Activated CD4-positive, alpha-beta T cell treated with anti-CD3 and anti-CD28 coated beads, Interleukin-2, amount 50 U/mL, for 16 hours (primary cell): ENCODE data around the gene SLC5A10.
"Not testable (repeated sequence)": the region's sequence is repeated elsewhere in the genome, so short reads cannot be mapped to it uniquely, and the experiment has no call there.

Experiments used
- DNase-seq: peaks from one replicate; pipeline ENCODE4 v3.0.0-alpha.2; 2020

The SLC5A10 gene

DNA sequence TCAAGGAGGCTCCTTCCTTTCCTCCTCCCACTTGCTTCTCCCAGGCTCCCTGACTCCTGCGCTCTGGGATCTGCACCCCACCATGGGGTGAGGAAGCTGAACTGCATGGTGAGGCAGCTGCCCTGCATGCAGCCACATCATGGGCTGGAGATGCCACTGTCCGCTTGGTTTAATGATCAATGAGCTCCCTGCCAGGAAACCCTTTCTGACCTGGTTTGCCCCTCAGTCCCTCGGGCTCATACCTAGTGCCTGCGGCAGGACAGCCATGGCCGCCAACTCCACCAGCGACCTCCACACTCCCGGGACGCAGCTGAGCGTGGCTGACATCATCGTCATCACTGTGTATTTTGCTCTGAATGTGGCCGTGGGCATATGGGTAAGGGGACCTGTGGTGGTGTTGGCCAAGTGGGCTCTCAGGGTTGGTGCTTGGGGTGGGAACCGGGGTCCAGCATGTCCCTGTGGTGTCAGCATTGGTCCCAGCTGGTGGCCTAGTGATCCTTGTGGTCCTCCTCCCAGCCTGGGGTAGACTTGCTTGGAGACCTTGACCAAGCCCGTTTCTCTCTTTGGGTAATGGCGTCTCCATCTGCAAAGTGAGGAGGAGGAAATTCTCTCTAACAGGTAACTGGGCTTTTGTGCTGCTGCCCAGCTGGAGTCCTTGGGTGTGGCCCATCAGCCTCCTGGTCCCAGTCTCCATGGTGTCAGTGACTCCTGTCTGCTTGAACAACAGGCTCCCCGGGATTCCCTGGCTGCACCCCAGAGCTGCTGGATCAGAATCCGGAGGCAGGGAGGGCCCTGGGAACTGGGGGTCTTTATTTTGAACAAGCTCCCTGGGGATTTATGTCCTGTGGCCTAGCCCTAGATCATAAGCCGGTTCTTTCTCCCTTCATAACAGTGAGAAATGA is at the start of gene SLC5A10:
TSS of gene SLC5A10 (plus strand) at position 225 of the 902 bp plus-strand sequence. CDS start at position 266, 41 bp downstream.
- no peak for DNase-seq

DNA sequence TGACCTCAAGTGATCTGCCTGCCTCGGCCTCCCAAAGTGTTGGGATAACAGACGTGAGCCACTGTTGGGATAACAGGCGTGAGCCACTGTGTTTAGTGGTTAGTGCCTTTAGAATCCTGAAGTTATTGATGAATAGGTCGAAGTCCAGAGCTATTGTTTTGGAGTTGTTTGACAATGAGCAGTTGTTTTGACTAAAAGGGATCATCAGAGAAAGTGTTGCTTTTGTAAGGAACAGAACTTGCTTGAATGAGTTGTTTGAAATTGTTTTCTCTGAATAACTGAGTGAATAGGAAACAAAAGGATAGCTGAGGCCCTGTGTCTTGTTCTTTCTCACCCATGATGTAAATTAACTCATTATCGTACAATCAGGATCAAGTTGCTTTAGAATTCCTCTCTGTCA is 47.5 kb upstream of the SLC5A10 start:
- DNase-seq = no peak

DNA sequence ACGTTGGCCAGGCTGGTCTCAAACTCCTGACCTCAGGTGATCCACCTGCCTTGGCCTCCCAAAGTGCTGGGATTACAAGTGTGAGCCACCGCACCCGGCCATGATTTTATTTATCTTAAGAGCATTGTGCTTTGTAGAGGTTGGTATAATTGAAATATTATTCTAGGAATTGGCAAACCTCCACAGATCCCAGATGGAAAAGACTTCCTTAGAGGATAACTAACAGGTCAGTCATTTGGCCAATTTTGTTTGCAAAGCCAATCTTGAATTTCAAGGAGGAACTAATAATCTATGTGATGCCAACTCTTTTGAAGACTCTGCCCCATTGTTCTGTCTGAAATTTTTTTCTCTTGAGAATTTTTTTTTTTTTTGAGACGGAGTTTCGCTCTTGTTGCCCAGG is 46.7 kb upstream of the SLC5A10 start:
- no peak for DNase-seq

DNA sequence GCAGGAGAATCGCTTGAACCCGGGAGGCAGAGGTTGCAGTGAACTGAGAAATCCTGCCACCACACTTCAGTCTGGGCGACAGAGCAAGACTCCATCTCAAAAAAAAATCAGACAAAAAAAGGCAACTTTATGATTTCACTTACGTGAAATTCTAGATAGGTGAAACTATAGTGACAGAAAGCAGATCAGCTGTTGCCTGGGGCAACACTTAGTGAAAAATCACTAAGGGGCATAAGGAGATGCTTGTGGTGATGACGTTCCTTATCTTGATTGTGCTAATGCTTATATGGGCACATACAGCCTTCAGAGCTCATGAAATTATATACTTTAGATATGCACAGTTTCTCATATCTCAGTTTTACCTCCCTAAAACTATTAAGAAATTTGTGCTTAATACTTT is 41.6 kb upstream of the SLC5A10 start:
- DNase-seq = no peak

DNA sequence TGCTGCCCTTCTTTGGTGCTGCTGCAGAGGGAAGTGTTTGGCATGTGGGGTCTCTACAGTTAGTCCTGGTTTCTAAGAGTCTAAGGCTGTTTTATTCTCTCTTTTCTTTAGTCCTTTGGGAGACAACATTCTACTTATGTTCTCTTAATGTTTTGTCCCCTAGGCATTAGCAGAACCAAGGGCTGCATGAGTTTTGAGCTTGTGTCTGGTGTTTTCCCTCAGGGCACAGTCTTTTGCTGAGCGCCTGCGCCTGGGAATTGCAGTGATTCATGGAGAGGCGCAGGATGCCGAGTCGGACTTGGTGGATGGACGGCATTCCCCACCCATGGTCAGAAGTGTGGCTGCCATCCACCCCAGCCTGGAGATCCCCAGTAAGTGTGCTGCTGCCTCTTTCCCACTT is 41.1 kb upstream of the SLC5A10 start:
- no peak for DNase-seq

DNA sequence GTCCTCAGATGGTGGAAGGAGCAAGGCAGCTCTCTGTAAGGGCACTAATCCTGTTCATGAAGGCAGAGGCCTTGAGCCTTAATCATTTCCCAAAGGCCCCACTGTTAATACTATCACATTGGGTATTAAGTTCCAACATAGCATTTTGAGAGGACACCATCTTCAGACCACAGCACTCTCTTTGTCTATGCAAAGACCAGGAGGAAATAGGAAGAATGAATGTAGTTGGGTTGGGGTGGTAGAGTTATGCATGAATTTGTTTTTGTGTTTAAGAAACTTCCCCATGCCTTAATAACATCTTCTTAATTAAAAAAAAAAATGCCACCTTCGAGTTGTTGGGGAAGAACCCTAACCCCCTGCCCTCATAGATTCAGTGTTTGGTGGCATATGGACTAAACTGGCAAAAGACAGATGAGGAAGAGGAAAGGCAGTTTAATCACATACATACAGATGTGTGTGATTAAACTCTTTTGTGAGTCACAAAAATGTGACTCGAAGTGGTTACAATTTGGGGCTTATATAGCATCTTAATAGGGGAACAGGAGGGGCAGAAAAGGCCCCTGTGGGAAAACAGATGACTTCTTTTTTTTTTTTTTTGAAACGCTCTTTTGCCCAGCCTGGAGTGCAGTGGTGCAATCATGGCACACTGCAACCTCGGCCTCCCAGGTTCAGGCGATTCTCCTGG is 35.0 kb upstream of the SLC5A10 start:
- no peak for DNase-seq

DNA sequence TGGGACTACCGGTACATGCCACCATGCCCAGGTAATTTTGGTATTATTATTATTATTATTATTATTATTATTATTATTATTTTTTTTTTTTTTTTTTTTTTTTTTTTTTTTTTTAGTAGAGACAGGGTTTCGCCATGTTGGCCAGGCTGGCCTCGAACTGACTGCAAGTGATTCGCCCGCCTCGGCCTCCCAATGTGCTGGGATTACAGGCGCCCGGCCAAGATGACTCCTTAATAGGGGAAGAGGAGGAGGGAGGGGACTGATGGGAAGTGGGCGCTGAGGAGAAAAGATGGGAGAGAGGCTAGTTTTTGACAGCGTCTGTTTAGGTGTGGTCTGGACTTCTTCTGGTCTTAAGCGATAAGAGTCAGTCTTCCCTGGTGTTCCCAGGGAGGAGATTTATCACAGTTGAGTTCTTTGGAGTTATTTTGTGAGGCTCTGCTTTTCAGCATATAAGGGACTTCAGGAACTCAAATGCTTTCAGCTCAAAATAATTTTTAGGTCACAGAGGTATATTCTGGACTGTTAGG is 34.4 kb upstream of the SLC5A10 start:
- DNase-seq = no peak

DNA sequence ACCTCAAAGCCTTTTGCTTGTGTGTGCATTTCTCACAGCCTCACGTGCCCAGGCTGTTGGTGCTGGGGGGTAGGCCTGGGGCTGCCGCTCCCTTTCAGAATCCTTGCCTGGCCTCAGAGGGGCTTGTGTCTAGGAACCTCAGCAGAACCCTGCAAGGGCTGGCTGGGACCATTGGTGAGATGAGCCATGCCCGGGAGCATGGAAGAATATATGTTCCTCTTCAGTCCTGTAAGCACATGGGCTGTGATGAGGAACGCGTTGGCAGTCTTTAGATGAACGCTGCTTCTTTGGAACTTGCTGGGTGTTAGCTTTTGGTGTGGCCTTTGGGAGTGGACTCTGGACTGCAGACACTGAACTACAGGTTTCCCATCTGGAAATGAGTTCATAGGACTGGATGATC is 32.0 kb upstream of the SLC5A10 start:
- no peak for DNase-seq

DNA sequence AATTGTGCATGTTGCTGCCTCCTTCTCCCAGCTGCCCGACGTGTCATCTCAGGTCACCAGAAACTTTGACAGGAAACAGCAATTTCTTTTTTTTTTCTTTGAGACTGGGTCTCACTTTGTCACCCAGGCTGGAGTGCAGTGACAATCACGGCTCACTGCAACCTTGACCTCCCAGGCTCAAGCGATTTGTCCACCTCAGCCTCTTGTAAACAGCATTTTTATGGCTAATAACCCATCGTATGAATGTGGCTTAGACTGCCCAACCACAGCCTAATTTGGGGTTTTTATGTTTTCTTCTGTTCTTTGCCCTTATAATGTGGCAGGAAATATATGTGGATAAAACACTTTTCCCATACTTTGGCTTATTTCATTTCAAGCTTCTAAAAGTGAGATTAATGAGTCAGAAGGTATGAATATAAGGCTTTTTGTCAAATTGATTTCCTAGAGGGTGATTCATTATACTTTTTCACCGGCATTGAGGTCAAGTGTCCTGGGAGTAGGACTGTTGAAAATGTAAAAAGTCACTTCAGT is 31.0 kb upstream of the SLC5A10 start:
- peak; percentile 48 for DNase-seq

DNA sequence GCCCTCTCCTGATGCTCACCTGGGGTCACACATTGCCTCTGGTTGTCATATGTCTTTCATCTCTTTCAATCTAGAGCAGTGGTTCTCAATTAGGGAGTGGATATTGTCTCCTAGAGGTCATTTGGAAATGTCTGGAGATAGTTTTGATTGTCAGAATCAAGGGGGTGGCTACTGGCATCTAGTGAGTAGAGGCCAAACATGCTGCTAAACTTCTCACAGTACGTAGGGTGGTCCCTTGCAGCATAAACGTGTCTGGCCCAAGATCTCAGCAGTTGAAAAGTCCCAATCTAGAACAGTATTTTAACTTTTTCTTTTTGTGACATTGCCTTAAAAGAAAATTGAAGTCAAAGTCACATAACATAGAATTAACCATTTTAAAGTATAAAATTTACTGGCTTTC is 30.5 kb upstream of the SLC5A10 start:
- DNase-seq = no peak

DNA sequence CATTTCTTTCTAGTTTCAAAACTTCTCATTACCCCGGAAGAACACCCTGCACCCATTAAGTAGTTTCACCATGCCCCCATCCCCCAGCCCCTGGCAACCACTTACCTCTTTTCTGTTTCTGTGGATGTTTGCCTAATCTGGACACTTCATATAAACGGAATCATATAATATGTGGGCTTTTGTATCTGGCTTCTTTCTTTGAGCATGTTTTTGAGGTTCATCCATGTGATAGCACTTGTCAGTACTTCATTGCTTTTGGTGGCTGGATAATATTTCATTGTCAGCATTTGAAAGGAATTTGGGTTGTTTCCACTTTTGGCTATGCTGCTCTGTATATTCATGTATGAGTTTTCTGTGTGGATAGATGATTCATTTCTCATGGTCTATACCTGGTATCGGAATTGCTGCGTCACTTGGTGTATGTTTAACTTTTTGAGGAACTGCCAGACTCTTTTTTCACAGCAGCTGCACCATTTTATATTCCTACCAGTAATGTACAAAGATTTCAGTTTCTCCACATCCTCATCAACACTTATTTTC is 30.0 kb upstream of the SLC5A10 start:
- DNase-seq = peak; percentile 82

DNA sequence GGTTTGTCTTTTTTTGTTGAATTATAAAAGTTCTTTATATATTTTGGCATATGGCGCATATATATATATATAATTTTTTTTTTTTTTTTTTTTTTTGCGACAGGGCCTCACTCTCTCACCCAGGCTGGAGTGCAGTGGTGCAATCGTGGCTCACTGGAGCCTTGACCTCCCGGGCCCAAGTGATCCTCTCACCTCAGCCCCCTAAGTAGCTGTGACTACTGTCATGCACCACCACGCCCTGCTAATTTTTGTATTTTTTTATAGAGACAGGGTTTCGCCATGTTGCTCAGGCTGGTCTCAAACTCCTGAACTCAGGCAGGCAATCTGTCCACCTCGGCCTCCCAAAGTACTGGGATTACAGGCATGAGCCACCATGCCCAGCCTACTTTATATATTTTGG is 29.4 kb upstream of the SLC5A10 start:
- DNase-seq = not testable (repeated sequence)

DNA sequence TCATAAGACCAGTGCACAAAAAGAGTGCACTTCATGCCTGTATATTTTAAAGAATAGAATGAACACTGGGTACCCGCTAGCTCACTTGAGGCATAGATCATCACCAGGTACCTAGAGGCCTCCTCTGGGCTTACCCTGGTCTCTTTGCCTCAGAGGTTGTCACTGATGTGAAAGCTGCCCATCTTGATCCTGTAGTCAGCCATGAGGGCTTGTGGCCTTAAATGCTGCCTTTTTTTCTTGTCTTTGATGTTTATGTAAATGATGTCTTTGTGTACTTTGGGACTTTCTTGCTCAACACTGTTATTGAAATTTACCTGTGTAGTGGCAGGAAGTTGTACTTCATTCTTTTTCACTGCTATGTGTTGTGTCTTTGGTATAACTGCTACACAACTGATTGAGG is 26.8 kb upstream of the SLC5A10 start:
- DNase-seq = no peak

DNA sequence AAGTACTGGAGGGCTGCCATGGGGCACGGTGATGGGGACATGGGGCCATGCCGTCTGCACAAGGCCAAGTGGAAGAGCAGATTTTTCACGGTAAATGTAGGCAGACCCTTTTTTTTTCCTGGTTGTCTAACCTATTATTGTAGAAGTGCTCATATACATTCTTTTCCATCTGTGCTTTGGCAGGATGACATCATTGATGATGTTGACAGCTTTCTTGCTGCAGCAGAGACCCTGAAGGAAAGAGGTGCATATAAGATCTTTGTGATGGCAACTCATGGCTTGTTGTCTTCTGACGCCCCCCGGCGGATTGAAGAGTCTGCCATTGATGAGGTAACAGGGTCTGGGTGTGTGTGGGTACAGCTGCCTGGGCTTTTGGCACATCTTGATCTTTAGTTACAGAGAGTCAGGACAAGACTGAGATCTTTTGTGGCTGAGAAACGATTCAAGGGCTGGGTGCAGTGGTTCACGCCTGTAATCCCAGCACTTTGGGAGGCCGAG is 23.3 kb upstream of the SLC5A10 start:
- DNase-seq = no peak

DNA sequence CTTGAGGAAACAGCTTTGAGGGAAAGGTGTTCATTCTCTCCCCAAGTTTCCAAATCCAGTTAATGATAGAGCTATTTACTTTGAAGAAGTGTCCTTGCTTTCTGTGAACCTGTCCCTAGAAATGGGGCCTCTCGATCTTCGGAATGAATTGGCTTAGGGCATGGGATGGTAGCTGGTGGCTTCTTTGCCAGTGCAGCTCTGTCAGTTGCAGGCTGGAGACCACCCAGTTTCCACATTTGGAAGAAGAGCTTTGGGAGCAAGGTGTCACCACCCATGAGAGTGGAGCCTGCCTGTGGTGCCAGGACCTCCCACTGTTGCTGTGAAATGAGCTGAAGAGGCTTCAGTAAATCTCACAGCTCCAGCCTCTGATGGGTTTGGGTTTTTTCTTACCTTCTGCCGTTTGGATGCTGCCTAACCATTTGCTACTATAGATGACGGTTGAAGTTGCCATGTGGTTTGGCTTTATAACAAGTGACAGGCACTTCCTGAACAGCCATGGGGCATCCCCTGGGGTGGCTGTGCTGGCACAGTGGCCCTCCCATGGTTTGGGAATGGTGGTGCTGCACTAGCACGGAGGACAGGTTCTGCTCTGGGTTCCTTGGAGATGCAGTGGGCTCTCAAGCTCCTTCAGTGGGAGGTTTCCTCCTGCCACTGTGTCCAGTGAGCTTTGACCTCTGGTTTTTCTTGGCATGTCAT is 19.5 kb upstream of the SLC5A10 start:
- DNase-seq = peak; percentile 8

DNA sequence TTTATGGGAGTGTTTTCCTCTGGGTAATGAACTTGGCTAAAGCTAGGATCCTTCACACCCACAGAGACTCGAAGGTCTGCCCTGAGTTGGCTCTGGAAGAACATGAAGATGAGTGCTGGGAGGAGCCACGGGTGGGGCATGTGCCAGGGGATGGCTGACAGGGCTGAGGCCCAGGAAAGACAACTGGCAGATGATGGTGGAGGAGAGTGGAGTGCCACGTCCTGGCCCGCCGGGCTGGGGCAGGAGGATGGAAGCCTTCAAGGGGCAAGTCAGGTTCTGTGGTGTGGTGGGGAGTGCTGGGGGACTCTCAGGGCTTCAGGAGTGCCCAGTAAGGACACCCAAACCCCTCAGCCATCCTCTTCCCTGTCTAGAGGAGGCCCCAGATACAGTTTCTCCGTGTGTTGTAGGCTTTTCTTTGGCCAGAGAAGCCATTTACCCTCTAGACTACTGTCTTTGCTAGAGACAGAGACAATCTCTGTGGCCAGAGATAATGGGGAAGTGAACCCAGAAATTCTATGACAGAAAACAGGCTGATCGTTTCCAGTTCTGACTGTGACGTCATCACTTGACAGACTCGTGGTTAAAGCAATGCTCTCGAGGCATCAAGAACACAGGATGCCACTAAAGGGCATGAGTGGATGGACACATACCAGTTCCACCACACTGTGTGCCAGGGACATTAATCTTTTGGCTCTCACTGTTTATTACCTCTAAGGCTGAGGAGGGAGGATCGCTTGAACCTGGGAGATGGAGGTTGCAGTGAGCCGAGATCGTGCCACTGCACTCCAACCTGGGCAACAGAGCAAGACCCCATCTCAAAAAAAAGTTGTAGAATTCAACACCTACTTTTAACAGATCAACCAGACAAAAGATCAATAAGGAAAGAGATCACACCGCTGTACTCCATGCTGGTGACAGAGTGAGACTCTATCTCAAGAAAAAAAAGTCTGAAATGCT is 18.6 kb upstream of the SLC5A10 start:
- peak; percentile 44 for DNase-seq

DNA sequence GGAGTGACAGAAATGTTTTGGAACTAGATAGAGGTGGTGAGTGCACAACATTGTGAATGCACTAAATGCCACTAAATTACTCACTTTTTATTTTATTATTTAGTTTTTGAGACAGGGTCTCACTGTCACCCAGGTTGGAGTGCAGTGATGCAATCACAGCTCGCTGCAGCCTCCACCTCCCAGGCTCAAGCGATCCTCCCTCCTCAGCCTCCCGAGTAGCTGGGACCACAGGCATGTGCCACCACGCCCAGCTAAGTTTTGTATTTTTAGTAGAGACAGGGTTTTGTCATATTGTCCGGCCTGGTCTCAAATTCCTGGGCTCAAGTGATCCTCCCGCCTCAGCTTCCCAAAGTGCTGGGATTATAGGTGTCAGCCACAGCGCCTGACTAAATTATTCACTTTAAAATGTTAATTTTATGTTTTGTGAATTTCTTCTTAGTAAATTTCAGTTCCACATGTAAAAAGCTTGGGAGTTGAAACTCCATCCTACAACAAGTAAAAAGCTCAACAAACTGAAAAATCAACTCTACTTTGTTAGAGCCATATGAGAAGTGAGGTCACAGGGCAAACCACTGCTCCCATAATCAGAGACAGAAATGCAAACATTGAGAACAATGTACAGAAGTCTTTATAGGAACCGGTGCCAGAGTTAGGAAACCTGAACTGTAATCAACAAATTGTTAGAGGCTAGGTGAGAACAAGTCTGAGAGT is 13.8 kb upstream of the SLC5A10 start:
- DNase-seq = no peak

DNA sequence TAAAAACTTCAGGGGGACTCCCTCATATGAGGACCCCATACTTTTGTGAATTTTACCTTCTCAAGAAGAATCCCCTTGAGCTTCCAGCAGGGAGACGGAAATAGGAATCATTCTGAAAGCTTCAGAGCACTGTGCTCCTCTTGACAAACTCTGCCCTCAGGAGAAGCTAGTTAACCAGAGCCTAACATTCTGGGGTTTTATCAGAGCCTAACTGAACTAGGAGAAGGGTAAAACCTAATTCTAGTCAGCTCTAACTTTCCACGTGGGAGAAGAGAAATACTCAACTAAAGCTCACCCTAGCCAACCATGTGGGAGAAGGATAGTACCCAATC is 13.3 kb upstream of the SLC5A10 start:
- no peak for DNase-seq

DNA sequence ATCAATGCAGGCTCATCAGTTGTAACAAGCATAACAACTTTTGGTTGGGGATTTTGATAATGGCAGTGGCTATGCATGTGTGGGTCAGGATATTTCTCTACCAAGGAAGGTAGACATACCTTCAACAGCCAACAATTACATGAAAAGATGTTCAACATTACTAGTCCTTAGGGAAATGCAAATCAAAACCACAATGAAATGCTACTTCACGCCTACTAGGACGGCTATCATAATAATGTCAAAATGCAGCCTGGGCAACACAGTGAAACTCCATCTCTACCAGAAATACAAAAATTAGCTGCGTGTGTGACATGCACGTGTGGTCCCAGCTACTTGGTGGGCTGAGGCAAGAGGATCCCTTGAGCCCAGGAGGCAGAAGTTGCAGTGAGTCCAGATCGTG is 7.3 kb upstream of the SLC5A10 start:
- DNase-seq = no peak

DNA sequence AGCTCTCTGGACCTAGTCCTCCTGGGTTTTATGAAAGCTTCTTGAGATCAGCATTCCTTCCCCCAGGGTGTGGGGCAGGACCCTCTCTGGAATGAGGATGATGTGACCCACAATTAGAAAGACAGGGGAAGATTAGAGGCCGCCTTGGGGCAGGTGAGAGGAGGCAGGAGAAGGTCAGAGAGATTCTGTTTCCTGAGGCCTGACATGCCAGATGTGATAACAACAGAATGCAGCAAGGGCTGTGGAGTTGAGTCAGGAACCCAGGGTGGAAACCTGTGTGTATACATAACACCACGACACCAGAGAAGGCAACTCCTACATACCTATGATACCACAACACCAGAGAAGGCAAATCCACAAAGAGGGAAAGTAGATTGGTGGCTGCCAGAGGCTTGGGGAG is 5.4 kb upstream of the SLC5A10 start:
- DNase-seq = no peak

DNA sequence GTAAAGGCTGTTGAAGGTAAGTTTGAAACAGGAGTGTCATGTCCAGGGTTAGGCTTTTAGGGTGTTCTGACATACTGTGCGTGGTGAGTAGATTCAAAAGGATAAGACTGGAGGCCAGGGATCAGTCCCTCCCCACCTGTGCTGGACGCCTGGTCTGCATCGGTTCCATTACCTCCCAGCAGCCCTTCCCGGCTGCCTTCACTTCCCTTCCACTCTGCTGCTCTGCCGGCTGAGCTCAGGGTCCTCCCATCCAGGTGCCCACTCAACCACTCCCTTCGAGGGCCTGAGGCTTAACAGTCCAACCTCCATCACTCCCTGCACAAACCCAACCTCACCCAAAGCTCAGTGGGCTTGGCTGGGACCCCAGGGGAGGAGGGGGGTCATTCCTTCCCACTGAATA is 4.1 kb upstream of the SLC5A10 start:
- DNase-seq = no peak
